Measurements from ENCODE around the gene PGBD5. TPM values are rescaled to one million over a fixed set of nuclear protein-coding genes. Genes with fewer than 3 reads are reported as not detected.

PGBD5 gene
- total RNA-seq, 2 experiments from 2014 or later = not detected

- no peaks in the 10 kb centered on the region for H3K4me1 Mint-ChIP-seq (ENCODE audit: low read depth)
- CTCF ChIA-PET = no interaction called here
- DNase-seq = no peak
- POLR2A ChIA-PET = no interaction called here
- no peak overlapping the region for H3K4me3 Mint-ChIP-seq
- no peak for ATAC-seq
- no peak for TF ChIP-seq CTCF (IDR thresholded peaks at IDR 0.05)
- intact Hi-C loops (cut with micrococcal nuclease) = no loop called here
- no peaks in the 10 kb centered on the region for H3K9me3 Mint-ChIP-seq
- peaks cover 5% of the 10 kb centered on the region for H3K27me3 Mint-ChIP-seq
- no peak overlapping the region for H3K27ac Mint-ChIP-seq
- no peaks in the 10 kb centered on the region for H3K36me3 Mint-ChIP-seq (ENCODE audit: low read depth)
Measured at GRCh38 chr1:230349020-230349393, 77.1 kb downstream of the PGBD5 start.

GRCh38 chr1:230348386-230349019, 77.6 kb downstream of the PGBD5 start:
- H3K27me3 Mint-ChIP-seq = peaks cover 5% of the 10 kb centered on the region
- H3K4me1 Mint-ChIP-seq (ENCODE audit: low read depth) = no peaks in the 10 kb centered on the region
- no peak overlapping the region for H3K4me3 Mint-ChIP-seq
- CTCF ChIA-PET = no interaction called here
- no peaks in the 10 kb centered on the region for H3K9me3 Mint-ChIP-seq
- H3K27ac Mint-ChIP-seq = no peak overlapping the region
- POLR2A ChIA-PET = no interaction called here
- ATAC-seq (no peak), DNase-seq (no peak)
- no peaks in the 10 kb centered on the region for H3K36me3 Mint-ChIP-seq (ENCODE audit: low read depth)
- intact Hi-C loops (cut with micrococcal nuclease) = no loop called here
- no peak for TF ChIP-seq CTCF (IDR thresholded peaks at IDR 0.05)

- H3K36me3 Mint-ChIP-seq (ENCODE audit: low read depth) = no peaks in the 10 kb centered on the region
- ChIA-PET CTCF (no interaction called here), POLR2A (no interaction called here)
- no peak for TF ChIP-seq CTCF (IDR thresholded peaks at IDR 0.05)
- no peak for DNase-seq
- no peaks in the 10 kb centered on the region for H3K4me1 Mint-ChIP-seq (ENCODE audit: low read depth)
- H3K27ac Mint-ChIP-seq = no peak overlapping the region
- no peak overlapping the region for H3K4me3 Mint-ChIP-seq
- intact Hi-C loops (cut with micrococcal nuclease) = no loop called here
- ATAC-seq = no peak
- H3K9me3 Mint-ChIP-seq = no peaks in the 10 kb centered on the region
- peaks cover 5% of the 10 kb centered on the region for H3K27me3 Mint-ChIP-seq
Measured at GRCh38 chr1:230347896-230348295, 78.2 kb downstream of the PGBD5 start.

- H3K9me3 Mint-ChIP-seq = no peaks in the 10 kb centered on the region
- intact Hi-C loops (cut with micrococcal nuclease) = no loop called here
- ATAC-seq = no peak
- no peak for TF ChIP-seq CTCF (IDR thresholded peaks at IDR 0.05)
- no peak overlapping the region for H3K27ac Mint-ChIP-seq
- ChIA-PET CTCF (no interaction called here), POLR2A (no interaction called here)
- no peak overlapping the region for H3K4me3 Mint-ChIP-seq
- H3K36me3 Mint-ChIP-seq (ENCODE audit: low read depth) = no peaks in the 10 kb centered on the region
- no peaks in the 10 kb centered on the region for H3K4me1 Mint-ChIP-seq (ENCODE audit: low read depth)
- H3K27me3 Mint-ChIP-seq = peaks cover under 1% of the 10 kb centered on the region
- DNase-seq = no peak
Measured at GRCh38 chr1:230345139-230345885, 80.8 kb downstream of the PGBD5 start.

GRCh38 chr1:230342699-230343098, 83.4 kb downstream of the PGBD5 start:
- POLR2A ChIA-PET = no interaction called here
- CTCF ChIA-PET = no interaction called here

More at GRCh38 chr1:230342699-230343098, 83.4 kb downstream of the PGBD5 start:
- Mint-ChIP-seq H3K4me3 (no peak overlapping the region), H3K27me3 (peaks cover 2% of the 10 kb centered on the region), H3K27ac (no peak overlapping the region), H3K9me3 (no peaks in the 10 kb centered on the region), H3K4me1 (ENCODE audit: low read depth) (no peaks in the 10 kb centered on the region), H3K36me3 (ENCODE audit: low read depth) (no peaks in the 10 kb centered on the region)
- no peak for DNase-seq
- intact Hi-C loops (cut with micrococcal nuclease) = no loop called here
- no peak for ATAC-seq
- no peak for TF ChIP-seq CTCF (IDR thresholded peaks at IDR 0.05)
